DMS153 treated with DMSO at 0.1 percent for 48 hours (cell line): ENCODE data around the gene DOCK9.

Experiments used
- DNase-seq: peaks from one replicate; lab custom pipeline; 2025; ENCODE audit not compliant: unreplicated experiment; lab: John Stamatoyannopoulos, UW

Gene DOCK9

DNA sequence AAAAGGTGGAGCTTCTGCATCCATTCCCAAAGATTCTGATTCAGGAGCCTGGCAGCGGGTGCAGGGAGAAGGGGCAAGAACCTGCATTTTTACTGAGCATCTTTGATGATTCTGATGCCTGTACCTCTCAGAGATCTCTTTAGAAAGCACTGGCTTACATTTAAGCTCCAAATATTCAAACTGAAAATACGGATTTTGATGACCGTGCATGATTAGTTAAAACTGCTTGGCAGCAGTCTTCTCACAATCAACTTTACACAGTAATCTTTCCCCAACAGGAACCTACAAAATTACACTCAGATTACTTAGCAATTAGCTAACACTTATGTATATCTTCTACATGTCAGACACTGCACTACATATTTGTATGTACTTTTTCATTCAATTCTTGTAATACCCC, 108.9 kb downstream of the DOCK9 start:
- no peak for DNase-seq

- DNase-seq: no peak
Observed at GRCh38 chr13:98866882-98867281, 111.0 kb downstream of the DOCK9 start.

- DNase-seq: no peak
Observed at GRCh38 chr13:98860491-98860890, 117.4 kb downstream of the DOCK9 start.

DNA sequence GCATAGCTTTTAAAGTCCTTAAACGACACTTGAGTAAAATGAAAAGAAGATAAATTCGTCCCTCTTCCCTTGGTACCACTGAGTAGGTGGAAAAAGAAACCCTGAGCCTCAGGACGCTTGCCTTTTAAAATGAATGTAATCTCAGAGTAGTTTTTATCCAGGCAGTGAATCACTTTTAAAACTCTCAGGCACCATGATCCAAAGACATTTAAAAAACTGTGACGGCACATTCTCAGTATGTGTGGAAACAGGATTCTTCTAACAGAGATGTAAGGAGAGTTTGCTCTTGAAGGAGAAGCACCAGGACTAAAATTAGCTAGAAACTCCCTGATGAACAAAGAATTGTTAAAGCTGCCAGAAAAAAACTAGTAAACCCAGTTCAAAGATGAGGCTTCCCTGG, 119.7 kb downstream of the DOCK9 start:
- DNase-seq: no peak

DNA sequence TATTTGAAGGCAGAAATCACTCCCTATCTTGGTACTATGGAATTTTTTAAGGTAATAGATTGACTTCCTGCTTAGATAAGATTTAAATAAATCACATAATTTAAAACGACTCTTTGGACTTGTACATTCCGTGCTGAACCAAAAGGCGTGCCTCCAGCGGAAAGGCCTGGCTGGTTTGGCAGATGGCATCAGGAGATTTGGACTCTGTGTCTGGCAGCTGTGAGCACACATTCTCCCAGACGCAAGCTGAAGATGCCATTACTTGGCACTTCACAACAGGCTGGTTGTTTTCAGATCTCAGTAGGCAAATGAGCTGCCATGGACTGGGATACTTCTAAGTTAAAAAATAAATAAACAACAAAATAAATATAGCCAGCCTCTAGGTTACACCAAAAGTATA, 120.9 kb downstream of the DOCK9 start:
- no peak for DNase-seq

- no peak for DNase-seq
Observed at GRCh38 chr13:98854448-98854847, 123.4 kb downstream of the DOCK9 start.

GRCh38 chr13:98853771-98854221, 124.1 kb downstream of the DOCK9 start:
- DNase-seq: no peak

GRCh38 chr13:98851276-98851675, 126.6 kb downstream of the DOCK9 start:
- DNase-seq: no peak

DNA sequence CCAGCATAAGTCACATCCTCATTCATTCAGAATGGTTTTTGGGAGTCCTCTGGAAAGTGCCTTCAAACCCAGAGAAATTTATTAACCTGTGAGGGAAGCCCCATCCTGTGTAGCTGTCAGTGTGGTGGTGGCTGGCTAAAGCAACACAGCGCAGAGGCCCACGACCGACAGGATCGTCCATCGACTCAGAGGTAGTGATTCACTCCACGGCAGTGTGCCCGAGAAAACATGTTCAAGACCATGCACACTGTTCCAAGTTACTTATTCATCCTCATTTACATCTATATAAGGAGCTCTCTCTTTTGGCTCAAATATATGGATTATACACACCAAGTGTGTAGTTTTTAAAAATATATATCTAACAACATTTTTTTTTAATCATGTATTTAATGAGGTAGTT, 129.1 kb downstream of the DOCK9 start:
- no peak for DNase-seq

DNA sequence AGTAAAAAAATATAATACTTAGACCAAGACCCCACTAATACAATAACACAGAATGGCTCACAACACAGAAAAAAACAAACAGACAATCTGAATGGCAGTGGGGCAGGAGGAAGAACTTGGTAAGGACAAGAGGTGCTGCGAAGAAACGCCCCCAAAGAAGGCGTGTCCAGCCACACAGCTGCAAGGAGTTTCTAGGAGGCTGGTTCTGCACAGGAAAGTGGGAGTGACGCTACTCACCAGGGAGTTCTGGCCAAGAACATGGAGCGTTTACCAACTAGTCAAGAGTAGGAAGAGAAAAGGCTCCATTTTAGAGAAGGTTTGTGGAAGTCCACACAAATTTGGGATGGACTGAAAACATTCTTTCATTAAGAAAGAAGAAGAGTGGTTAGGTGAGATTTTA, 130.1 kb downstream of the DOCK9 start:
- DNase-seq: no peak

- DNase-seq: no peak
Observed at GRCh38 chr13:98846986-98847385, 130.9 kb downstream of the DOCK9 start.

DNA sequence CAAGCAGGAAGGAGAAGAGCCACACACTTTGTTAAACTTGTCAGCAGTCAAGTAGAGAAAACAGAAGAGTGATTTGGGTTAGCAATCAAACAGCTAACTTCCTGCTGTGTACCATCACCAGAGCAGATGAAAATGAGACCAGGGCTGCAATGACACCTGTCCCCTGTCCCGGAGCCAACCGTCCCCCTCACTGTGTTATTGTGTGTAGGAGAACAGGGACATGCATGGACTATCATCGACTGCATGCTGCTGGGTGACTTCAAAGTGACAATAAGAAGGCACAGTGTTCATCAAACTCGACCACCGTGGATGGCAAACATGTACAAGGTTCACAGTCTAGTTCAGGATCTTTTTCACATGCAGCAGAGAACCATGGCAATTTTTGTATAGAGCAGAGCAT, 131.3 kb downstream of the DOCK9 start:
- DNase-seq: no peak

GRCh38 chr13:98845742-98846141, 132.1 kb downstream of the DOCK9 start:
- DNase-seq: no peak

- DNase-seq: no peak
Observed at GRCh38 chr13:98844021-98844420, 133.8 kb downstream of the DOCK9 start.

DNA sequence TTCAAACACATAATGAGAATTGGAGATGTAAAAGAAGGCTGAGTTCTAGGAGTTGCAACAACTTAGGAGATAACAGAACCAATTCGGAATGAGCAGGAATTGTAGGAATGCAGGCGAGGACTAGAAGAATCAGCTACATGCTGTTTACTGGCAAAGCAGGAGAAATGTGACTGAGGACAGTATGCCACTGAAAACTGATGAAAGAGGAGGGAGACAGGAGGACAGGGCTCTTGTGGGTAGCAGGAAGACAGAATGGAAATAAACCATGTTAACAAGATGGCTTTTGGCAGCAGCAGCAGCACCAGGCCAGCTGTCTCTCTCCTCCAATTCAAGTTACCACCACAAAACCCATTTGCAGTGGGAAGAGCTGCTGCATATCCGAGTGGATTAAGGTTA, 134.4 kb downstream of the DOCK9 start:
- DNase-seq: no peak

DNA sequence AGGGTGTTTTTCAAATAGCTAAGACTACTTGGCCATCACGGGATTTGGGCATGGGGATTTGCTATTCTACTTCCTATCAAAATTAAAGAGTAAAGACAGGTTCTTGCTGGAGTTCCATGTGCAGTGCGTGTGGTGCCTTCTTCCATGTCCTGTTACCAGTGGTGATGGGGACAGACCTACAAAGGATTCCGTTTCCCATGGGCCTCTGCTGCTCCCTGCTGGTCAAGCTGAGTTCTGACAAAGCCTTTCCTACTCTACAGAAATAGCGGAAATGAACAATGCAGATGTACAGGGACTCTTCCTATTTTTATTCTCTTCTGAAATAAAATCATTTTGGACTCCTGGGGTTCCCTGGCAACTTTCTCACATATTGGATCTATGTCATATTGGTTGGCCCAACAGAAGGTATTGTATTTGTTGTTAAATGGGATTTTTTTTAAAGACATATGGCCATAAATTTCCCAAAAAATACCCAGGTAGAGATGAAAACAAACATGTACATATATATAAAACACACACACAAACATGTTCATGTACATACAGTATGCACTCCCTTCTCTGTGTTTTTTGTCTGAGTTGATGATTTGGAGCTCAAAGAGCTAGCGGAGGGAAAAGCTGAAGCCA, 134.9 kb downstream of the DOCK9 start:
- DNase-seq: peak; percentile 69

- DNase-seq: no peak
Observed at GRCh38 chr13:98842070-98842469, 135.8 kb downstream of the DOCK9 start.

GRCh38 chr13:98839856-98840769, 137.8 kb downstream of the DOCK9 start:
- peak; percentile 63 for DNase-seq

- no peak for DNase-seq
Observed at GRCh38 chr13:98838776-98839175, 139.1 kb downstream of the DOCK9 start.

DNA sequence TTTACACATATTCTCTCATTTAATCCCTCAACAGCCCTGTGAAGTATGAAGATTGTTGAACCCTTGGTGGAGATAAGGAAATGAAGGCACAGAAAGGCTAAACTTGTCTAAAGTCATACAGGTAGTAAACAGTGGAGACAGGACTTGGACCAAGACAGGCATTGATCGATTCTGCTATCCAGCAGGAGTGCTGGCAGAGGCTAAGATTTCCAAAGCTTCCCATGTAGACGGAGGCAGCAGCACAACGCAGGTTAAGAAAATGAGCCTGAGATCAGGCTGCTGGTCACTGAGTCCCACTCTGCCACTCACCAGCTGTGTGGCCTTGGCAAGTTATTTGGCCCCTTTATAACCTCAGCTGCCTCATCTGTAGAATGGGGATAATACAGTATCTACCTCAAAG, 140.0 kb downstream of the DOCK9 start:
- no peak for DNase-seq

DNA sequence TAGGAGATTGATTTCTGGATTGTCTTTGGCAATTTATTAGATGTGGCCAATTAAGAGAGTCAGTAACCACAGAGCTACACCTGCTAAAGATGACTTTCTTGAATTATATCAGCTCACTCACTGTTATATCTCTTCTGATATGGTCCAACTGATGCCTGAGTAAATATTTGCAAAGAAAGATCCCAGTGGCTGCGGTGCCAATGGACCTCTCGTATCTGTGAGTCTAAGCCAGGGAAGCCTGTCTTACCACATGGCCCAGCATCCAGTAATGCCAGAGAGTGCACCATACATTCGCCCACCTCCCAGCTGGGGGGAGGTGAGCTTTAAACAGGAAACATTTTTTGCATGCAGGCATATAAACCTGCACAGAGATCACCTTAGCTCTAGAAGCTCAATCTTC, 142.7 kb downstream of the DOCK9 start:
- no peak for DNase-seq

DNA sequence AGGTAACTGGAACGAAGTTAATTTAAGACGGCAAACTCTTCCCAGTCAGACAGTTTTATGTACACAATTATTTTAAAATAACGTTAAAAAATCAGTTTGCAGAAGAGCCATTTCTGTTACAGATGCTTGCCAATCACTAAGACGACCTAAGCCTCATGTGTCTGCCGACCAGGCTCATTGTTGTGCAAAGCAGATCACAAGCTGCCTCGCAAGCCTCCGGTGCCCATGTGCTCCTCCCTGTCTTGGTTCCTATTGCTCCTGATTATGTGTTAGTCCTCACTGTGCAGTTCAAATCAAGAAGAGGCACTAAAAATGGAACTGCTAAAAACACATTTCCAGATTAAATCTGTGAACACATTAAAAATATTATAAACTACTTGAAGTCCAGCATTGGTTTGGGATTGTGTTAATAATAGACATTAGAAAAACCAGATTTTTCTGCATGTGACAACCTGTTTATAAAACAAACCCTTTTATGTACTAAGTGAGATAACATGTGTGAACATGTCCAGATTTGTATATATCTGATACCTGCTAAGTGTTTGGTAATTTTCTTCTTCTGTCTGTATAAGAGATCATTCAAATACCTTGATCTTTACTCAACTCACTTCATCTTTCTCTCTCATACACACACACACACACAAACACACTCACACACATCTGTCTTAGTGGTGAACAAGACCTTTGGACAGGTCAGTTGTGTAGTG, 143.5 kb downstream of the DOCK9 start:
- no peak for DNase-seq
